ENCODE measurements around the gene AMOTL2.

- no peak for TF ChIP-seq CTCF (IDR thresholded peaks at IDR 0.05 in 2 of 3, conservative IDR thresholded peaks at IDR 0.05 in 1 of 3; ENCODE audit: control insufficient read depth in 2 of 3, extremely low read depth in 1 of 3, insufficient read depth in 1 of 3, low read depth in 3 of 3, low read length in 3 of 3)
- no peak for TF ChIP-seq ELK1 (IDR thresholded peaks at IDR 0.05; ENCODE audit: low read depth, low read length)
- no peak for TF ChIP-seq TAF1 (IDR thresholded peaks at IDR 0.05; ENCODE audit: borderline replicate concordance, low read depth, low read length)
- TF ChIP-seq BRCA1 (IDR thresholded peaks at IDR 0.05; ENCODE audit: low read depth, low read length) = no peak
- no peak for TF ChIP-seq POLR2A (IDR thresholded peaks at IDR 0.05; ENCODE audit: low read depth, low read length)
- TF ChIP-seq ATF7 (IDR thresholded peaks at IDR 0.05; ENCODE audit: low read depth) = no peak
- TF ChIP-seq RAD21 (IDR thresholded peaks at IDR 0.05; ENCODE audit: insufficient read depth, low read depth, low read length) = no peak
- TF ChIP-seq, protein P1, sequence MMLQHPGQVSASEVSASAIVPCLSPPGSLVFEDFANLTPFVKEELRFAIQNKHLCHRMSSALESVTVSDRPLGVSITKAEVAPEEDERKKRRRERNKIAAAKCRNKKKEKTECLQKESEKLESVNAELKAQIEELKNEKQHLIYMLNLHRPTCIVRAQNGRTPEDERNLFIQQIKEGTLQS (IDR thresholded peaks at IDR 0.05; ENCODE audit: borderline replicate concordance, extremely low read depth, low read depth, low read length) = no peak
- TF ChIP-seq CEBPB (IDR thresholded peaks at IDR 0.05; ENCODE audit: borderline replicate concordance in 1 of 2, low read depth in 2 of 2, low read length in 2 of 2) = no peak
- TF ChIP-seq HDAC6 (IDR thresholded peaks at IDR 0.05; ENCODE audit: unreplicated experiment) = no peak
- TF ChIP-seq BHLHE40 (IDR thresholded peaks at IDR 0.05; ENCODE audit: borderline replicate concordance in 1 of 2, low read depth in 2 of 2, low read length in 1 of 2) = no peak
- no peak for TF ChIP-seq MTA2 (IDR thresholded peaks at IDR 0.05; ENCODE audit: low read depth)
These were observed 14.7 kb upstream of the AMOTL2 start for GRCh38 chr3:134388788-134389485.
